ENCODE measurements around the gene GNPTG. TPM values are rescaled to one million over a fixed set of nuclear protein-coding genes. Genes with fewer than 3 reads are reported as not detected.

GNPTG gene
- polyA plus RNA-seq, 1 of the 3 experiments (the other 2 are of a cell fraction), result 113 TPM

GRCh38 chr16:1331712-1332617 is 19.8 kb upstream of the GNPTG start:
- Histone ChIP-seq H2AFZ (ENCODE audit: low read depth) (no peak overlapping the region), H3K9me2 (no peaks in the 10 kb centered on the region), H4K20me1 (ENCODE audit: insufficient read depth) (0 out of 2 replicates have a peak, but pooled peaks cover 7% of the 10 kb centered on the region), H3K9me3 (no peaks in the 10 kb centered on the region), H3K27me3 (ENCODE audit: insufficient read depth) (peaks cover 51% of the 10 kb centered on the region), H3K4me2 (no peak overlapping the region), H3K9ac (no peak overlapping the region), H3K27ac (ENCODE audit: low read depth in 2 of 2, low read length in 1 of 2) (no peak overlapping the region), H3K79me2 (ENCODE audit: insufficient read depth) (no peaks in the 10 kb centered on the region), H3K36me3 (replicated peaks in 1 of 2; ENCODE audit: control insufficient read depth in 1 of 2, insufficient read depth in 2 of 2, low read length in 1 of 2) (no peaks in the 10 kb centered on the region), H3K4me3 (ENCODE audit: low read depth in 2 of 2, low read length in 1 of 2) (peak overlapping the region in 1 of 2 experiments; percentile 9; a peak in 1 of 4 replicates), H3K4me1 (ENCODE audit: control insufficient read depth in 1 of 2, insufficient read depth in 2 of 2, low read depth in 1 of 2, low read length in 1 of 2) (peaks cover 0 to 26% of the 10 kb centered on the region in 2 experiments; a peak in 1 of 4 replicates), H3F3A (replicated peaks; ENCODE audit: insufficient read depth) (no peaks in the 10 kb centered on the region)
- TF ChIP-seq TEAD4 (IDR thresholded peaks at IDR 0.05; ENCODE audit: borderline replicate concordance, insufficient read depth) (no peak), FOXM1 (IDR thresholded peaks at IDR 0.05; ENCODE audit: low read depth) (no peak), NRF1 (IDR thresholded peaks at IDR 0.05; ENCODE audit: low read depth, low read length) (no peak), TCF12 (IDR thresholded peaks at IDR 0.05) (no peak), ZBTB33 (IDR thresholded peaks at IDR 0.05; ENCODE audit: borderline replicate concordance, low read depth) (no peak), TAF1 (IDR thresholded peaks at IDR 0.05; ENCODE audit: borderline replicate concordance, low read depth, low read length) (no peak), MAX (IDR thresholded peaks at IDR 0.05; ENCODE audit: low read depth) (no peak), RAD21 (IDR thresholded peaks at IDR 0.05; ENCODE audit: low read length) (no peak), USF1 (IDR thresholded peaks at IDR 0.05; ENCODE audit: borderline replicate concordance, low read depth) (no peak), JUND (IDR thresholded peaks at IDR 0.05) (no peak), IRF3 (IDR thresholded peaks at IDR 0.05; ENCODE audit: low read depth, low read length) (no peak), YY1 (IDR thresholded peaks at IDR 0.05; ENCODE audit: low read depth) (no peak), CHD2 (IDR thresholded peaks at IDR 0.05; ENCODE audit: low read length, partially characterized antibody) (no peak), FOSL2 (IDR thresholded peaks at IDR 0.05; ENCODE audit: borderline replicate concordance, low read depth) (no peak), REST (IDR thresholded peaks at IDR 0.05; ENCODE audit: low read depth, low read length) (no peak), MEF2A (IDR thresholded peaks at IDR 0.05; ENCODE audit: borderline replicate concordance, low read depth) (no peak), RFX5 (IDR thresholded peaks at IDR 0.05; ENCODE audit: low read length) (no peak), POLR2AphosphoS5 (IDR thresholded peaks at IDR 0.05; ENCODE audit: low read depth, low read length) (no peak), GATA2 (CRISPR knock-in tag; IDR thresholded peaks at IDR 0.05) (no peak)
- POLR2A ChIA-PET, result interaction anchor here (1.1 to 1.2 kb wide), 2 partner anchors 18 to 23 kb away, joined by 4 to 7 read pairs; partner anchors contain the start of gene UBE2I
- WGBS (ENCODE audit: low lambda C conversion rate), result 32% methylated on average over 21 of the region's 34 CpGs
- CTCF ChIA-PET, result interaction anchor here (0.8 to 2.7 kb wide), 6 partner anchors 8 to 32 kb away, joined by 3 to 7 read pairs (median 4); no protein-coding TSS in a partner anchor
- DNase-seq, result peak; percentile 73
